Measurements from ENCODE around the gene NOTUM.

- no peak for TF ChIP-seq POLR2A (IDR thresholded peaks at IDR 0.05)
- no peak for TF ChIP-seq CTCF (IDR thresholded peaks at IDR 0.05)
- TF ChIP-seq EP300 (IDR thresholded peaks at IDR 0.05): no peak
Measured at GRCh38 chr17:81966343-81967243, 5.6 kb upstream of the NOTUM start.
